IMR-90 (cell line): ENCODE measurements around the gene ADAM30. TPM values are rescaled to one million over a fixed set of nuclear protein-coding genes. Genes with fewer than 3 reads are reported as not detected.

Source experiments
- ATAC-seq: fragments of 200-7000 bp; cut with Tn5 transposase; 2 replicates; pipeline ENCODE4 v1.9.1; 2020; ENCODE audit warnings: low read depth, mild to moderate bottlenecking, moderate library complexity
- BruUV-seq: library from RNA; stranded (reverse); fragments of 400-500 nt; replicated peaks from 2 replicates; lab custom pipeline; 2021; lab: Mats Ljungman, UMichigan
- CTCF ChIA-PET: fragments of 300-600 bp; formaldehyde crosslinking; extraction: SDS; loops from one replicate; lab custom pipeline; 2021; ENCODE audit warnings: antibody characterized with exemption; lab: Yijun Ruan, JAX
- POLR2A ChIA-PET: fragments of 300-600 bp; sonication (Branson Sonifier 250); formaldehyde crosslinking; loops from one replicate; lab custom pipeline; 2022; ENCODE audit warnings: antibody characterized with exemption; ENCODE audit not compliant: unreplicated experiment; lab: Charles Lee
- DNase-seq: peaks from one replicate; pipeline ENCODE4 v3.0.0; 2013
- H2AFZ ChIP-seq: replicated peaks from 2 replicates; pipeline ENCODE3; 2013; ENCODE audit warnings: low read length, mild to moderate bottlenecking; ENCODE audit not compliant: poor library complexity
- H2AK5ac ChIP-seq: 2 replicates; pipeline ENCODE4 v1.6.1; 2013; ENCODE audit warnings: low read depth, low read length, inconsistent platforms
- H2AK9ac ChIP-seq: replicated peaks from 2 replicates; pipeline ENCODE3; 2013; ENCODE audit warnings: mild to moderate bottlenecking, low read depth, low read length, moderate library complexity; ENCODE audit not compliant: poor library complexity
- H2BK120ac ChIP-seq: 2 replicates; pipeline ENCODE4 v1.6.1; 2013; ENCODE audit warnings: low read depth, low read length, inconsistent platforms
- H2BK15ac ChIP-seq: 3 replicates; pipeline ENCODE4 v1.6.1; 2013; ENCODE audit warnings: low read depth, low read length, inconsistent platforms
- H2BK20ac ChIP-seq: 2 replicates; pipeline ENCODE4 v1.6.1; 2013; ENCODE audit warnings: low read depth, mild to moderate bottlenecking, inconsistent platforms, low read length, moderate library complexity
- H2BK5ac ChIP-seq: 2 replicates; pipeline ENCODE4 v1.6.1; 2013; ENCODE audit warnings: mild to moderate bottlenecking, low read depth, low read length, inconsistent platforms; ENCODE audit not compliant: poor library complexity, severe bottlenecking
- H3K14ac ChIP-seq: replicated peaks from 2 replicates; pipeline ENCODE4 v1.6.1; 2013; ENCODE audit warnings: low read depth, low read length, inconsistent platforms
- H3K18ac ChIP-seq: 2 replicates; pipeline ENCODE4 v1.6.1; 2013; ENCODE audit warnings: low read depth, low read length, control low read depth
- H3K23ac ChIP-seq: 2 replicates; pipeline ENCODE4 v1.6.1; 2013; ENCODE audit warnings: low read depth, low read length, inconsistent platforms
- H3K27ac ChIP-seq: 2 replicates; pipeline ENCODE4 v1.5.1; 2013; ENCODE audit warnings: mild to moderate bottlenecking, control low read depth, low read length; ENCODE audit not compliant: insufficient read depth
- H3K27me3 ChIP-seq: 2 replicates; pipeline ENCODE4 v1.6.1; 2013; ENCODE audit warnings: low read length; ENCODE audit not compliant: control insufficient read depth, insufficient read depth
- H3K36me3 ChIP-seq: 2 replicates; pipeline ENCODE4 v1.6.1; 2013; ENCODE audit warnings: low read length, mixed read lengths; ENCODE audit not compliant: control insufficient read depth, insufficient read depth
- H3K4ac ChIP-seq: 2 replicates; pipeline ENCODE4 v1.6.1; 2013; ENCODE audit warnings: low read depth, low read length, inconsistent platforms
- H3K4me1 ChIP-seq: 2 replicates; pipeline ENCODE4 v1.6.1; 2013; ENCODE audit warnings: low read length, mixed read lengths; ENCODE audit not compliant: control insufficient read depth, insufficient read depth
- H3K4me2 ChIP-seq: 2 replicates; pipeline ENCODE4 v1.6.1; 2013; ENCODE audit warnings: low read depth, mild to moderate bottlenecking, control low read depth, low read length, moderate library complexity
- H3K4me3 ChIP-seq: 2 replicates; pipeline ENCODE4 v1.5.1; 2013; ENCODE audit warnings: low read depth, mild to moderate bottlenecking, control low read depth, low read length, moderate library complexity; ENCODE audit not compliant: insufficient read depth
- H3K56ac ChIP-seq: 2 replicates; pipeline ENCODE4 v1.6.1; 2013; ENCODE audit warnings: low read length, inconsistent platforms; ENCODE audit not compliant: insufficient read depth; ENCODE audit errors: extremely low read depth
- H3K79me1 ChIP-seq, 2 experiments: 2 replicates each; pipeline ENCODE4 v1.6.1; 2013; ENCODE audit warnings: low read length in 2 of 2, inconsistent platforms in 1 of 2, low read depth in 1 of 2
- H3K9ac ChIP-seq: 2 replicates; pipeline ENCODE4 v1.6.1; 2013; ENCODE audit warnings: low read depth, low read length, control low read depth
- H3K9me1 ChIP-seq: 2 replicates; pipeline ENCODE4 v1.6.1; 2013; ENCODE audit warnings: low read length, inconsistent platforms; ENCODE audit not compliant: insufficient read depth
- H3K9me3 ChIP-seq: 2 replicates; pipeline ENCODE4 v1.6.1; 2013; ENCODE audit warnings: low read length; ENCODE audit not compliant: control insufficient read depth, insufficient read depth
- H4K20me1 ChIP-seq: 2 replicates; pipeline ENCODE4 v1.6.1; 2013; ENCODE audit warnings: low read length, inconsistent platforms; ENCODE audit not compliant: insufficient read depth
- H4K5ac ChIP-seq: 2 replicates; pipeline ENCODE4 v1.6.1; 2013; ENCODE audit warnings: mild to moderate bottlenecking, low read depth, low read length, control low read depth
- H4K8ac ChIP-seq, 2 experiments: 2 replicates each; pipeline ENCODE4 v1.6.1; 2013; ENCODE audit warnings: low read depth in 2 of 2, low read length in 2 of 2, control low read depth in 1 of 2, inconsistent platforms in 1 of 2
- H4K91ac ChIP-seq: 2 replicates; pipeline ENCODE4 v1.6.1; 2013; ENCODE audit warnings: low read depth, low read length, inconsistent platforms; ENCODE audit not compliant: insufficient read depth
- BHLHE40 ChIP-seq: fragments of 150-350 bp; IDR thresholded peaks from 2 replicates; pipeline ENCODE4 v1.6.1; 2016; ENCODE audit warnings: mild to moderate bottlenecking, low read depth, low read length
- CEBPB ChIP-seq: IDR thresholded peaks from 2 replicates; pipeline ENCODE4 v1.6.1; 2012; ENCODE audit warnings: low read depth, low read length, improper control_type of control experiment
- CHD1 ChIP-seq: IDR thresholded peaks from 2 replicates; pipeline ENCODE4 v1.6.1; 2012; ENCODE audit warnings: low read depth, low read length, improper control_type of control experiment
- CTCF ChIP-seq: conservative IDR thresholded peaks from 2 replicates; pipeline ENCODE4 v1.5.1; 2012; ENCODE audit warnings: mild to moderate bottlenecking, low read depth, low read length, improper control_type of control experiment
- ELK1 ChIP-seq: fragments of 150-350 bp; IDR thresholded peaks from 2 replicates; pipeline ENCODE4 v1.6.1; 2016; ENCODE audit warnings: low read depth, mild to moderate bottlenecking, low read length, moderate library complexity, borderline replicate concordance
- FOS ChIP-seq: fragments of 150-350 bp; IDR thresholded peaks from 2 replicates; pipeline ENCODE4 v1.6.1; 2016; ENCODE audit warnings: low read depth, low read length
- MAFK ChIP-seq: IDR thresholded peaks from 2 replicates; pipeline ENCODE4 v1.6.1; 2012; ENCODE audit warnings: low read depth, low read length, improper control_type of control experiment
- MAZ ChIP-seq: IDR thresholded peaks from 2 replicates; pipeline ENCODE4 v1.6.1; 2012; ENCODE audit warnings: low read depth, mild to moderate bottlenecking, low read length, improper control_type of control experiment, moderate library complexity, borderline replicate concordance
- MXI1 ChIP-seq: IDR thresholded peaks from 2 replicates; pipeline ENCODE4 v1.6.1; 2012; ENCODE audit warnings: low read depth, mild to moderate bottlenecking, low read length, moderate library complexity, borderline replicate concordance
- NFE2L2 ChIP-seq: fragments of 150-350 bp; IDR thresholded peaks from 2 replicates; pipeline ENCODE4 v1.6.1; 2016; ENCODE audit warnings: low read depth, mild to moderate bottlenecking, low read length
- POLR2A ChIP-seq: IDR thresholded peaks from 2 replicates; pipeline ENCODE4 v1.6.1; 2012; ENCODE audit warnings: mild to moderate bottlenecking, low read depth, low read length
- RAD21 ChIP-seq: IDR thresholded peaks from 2 replicates; pipeline ENCODE4 v1.6.1; 2012; ENCODE audit warnings: low read length, improper control_type of control experiment
- RCOR1 ChIP-seq: IDR thresholded peaks from 2 replicates; pipeline ENCODE4 v1.6.1; 2012; ENCODE audit warnings: mild to moderate bottlenecking, low read length, improper control_type of control experiment; ENCODE audit not compliant: insufficient replicate concordance
- RFX5 ChIP-seq: IDR thresholded peaks from 2 replicates; pipeline ENCODE4 v1.8.0; 2012; ENCODE audit warnings: low read depth, mild to moderate bottlenecking, low read length, moderate library complexity
- SMC3 ChIP-seq: fragments of 150-350 bp; IDR thresholded peaks from 2 replicates; pipeline ENCODE4 v1.6.1; 2016; ENCODE audit warnings: low read depth, mild to moderate bottlenecking, antibody characterized with exemption, low read length, moderate library complexity
- USF2 ChIP-seq: fragments of 150-350 bp; IDR thresholded peaks from 2 replicates; pipeline ENCODE4 v1.6.1; 2017; ENCODE audit warnings: mild to moderate bottlenecking, antibody characterized with exemption, low read length, low read depth
- WGBS, 2 experiments: methylation state at CpG; one replicate each; pipeline versions ENCODE4 v1.1.5 to v1.1.7; 2013; ENCODE audit warnings: missing lambda C conversion rate in 2 of 2; ENCODE audit not compliant: insufficient read length in 1 of 2; ENCODE audit errors: extremely low coverage in 2 of 2; 5-methylcytosine and 5-hydroxymethylcytosine counted together
- dilution Hi-C: fragments of 300-500 bp; cut with HindIII; formaldehyde crosslinking; loops from one replicate; pipeline ENCODE4 v1.14.3; 2018; ENCODE audit warnings: low sequenced_read_pairs; ENCODE audit not compliant: unreplicated experiment
- in situ Hi-C: fragments of 300-500 bp; cut with MboI; formaldehyde crosslinking; loops from 3 replicates; pipeline ENCODE4 v1.14.3; 2019; ENCODE audit warnings: low sequenced_read_pairs, inconsistent platforms, mixed read lengths
- intact Hi-C: fragments of 100-400 bp; cut with micrococcal nuclease; formaldehyde crosslinking; loops from 2 replicates; pipeline ENCODE4 v1.10.0; 2022
- polyA plus RNA-seq, 3 experiments: library from polyadenylated mRNA; depleted of rRNA; stranded (reverse); fragments of >200 nt; gene quantifications; 2 replicates each; pipeline ENCODE4 v1.2.3, GENCODE V29; 2012; ENCODE audit warnings: low replicate concordance in 1 of 3
- total RNA-seq: library from RNA; depleted of rRNA; stranded (reverse); fragments of >200 nt; gene quantifications from 2 replicates; pipeline ENCODE4 v1.2.3, GENCODE V29; 2012

The ADAM30 gene
- total and polyA plus RNA-seq, 2 of the 4 experiments (the other 2 are of a cell fraction) = not detected

GRCh38 chr1:119895102-119895501 lies 1.2 kb downstream of the ADAM30 start:
- H3K9me1 ChIP-seq = no peaks in the 10 kb centered on the region
- no peak overlapping the region for H2AK5ac ChIP-seq
- no peak overlapping the region for H2AFZ ChIP-seq
- H2BK5ac ChIP-seq = no peak overlapping the region
- H2AK9ac ChIP-seq = no peak overlapping the region
- no peak overlapping the region for H3K4me2 ChIP-seq
- no peak for DNase-seq
- H4K20me1 ChIP-seq = no peaks in the 10 kb centered on the region
- no peaks in the 10 kb centered on the region for H3K4me1 ChIP-seq
- no peaks in the 10 kb centered on the region for H3K79me1 ChIP-seq
- in situ Hi-C loops (no loop called here), intact Hi-C loops (no loop called here), dilution Hi-C loops (no loop called here)
- no peaks in the 10 kb centered on the region; the same call in none of the 2 replicates for H3K27me3 ChIP-seq
- no peak overlapping the region for H3K23ac ChIP-seq
- H4K91ac ChIP-seq = no peak overlapping the region
- no TSS peak for BruUV-seq
- ChIA-PET CTCF (interaction anchor here (0.9 kb wide), 1 partner anchor 11 kb away, joined by 3 read pairs; no protein-coding TSS in a partner anchor), POLR2A (no interaction called here)
- H3K4me3 ChIP-seq = no peak overlapping the region
- H4K5ac ChIP-seq = no peak overlapping the region
- H3K36me3 ChIP-seq = no peaks in the 10 kb centered on the region
- TF ChIP-seq MAFK = no peak
- TF ChIP-seq USF2 = no peak
- TF ChIP-seq MXI1 = no peak
- TF ChIP-seq NFE2L2 = no peak
- no peak for TF ChIP-seq POLR2A
- TF ChIP-seq CHD1 = no peak
- TF ChIP-seq BHLHE40 = no peak
- TF ChIP-seq MAZ = no peak
- no peak for TF ChIP-seq SMC3
- no peak for TF ChIP-seq CTCF
- no peak for TF ChIP-seq FOS
- TF ChIP-seq ELK1 = no peak
- no peak for TF ChIP-seq RFX5
- TF ChIP-seq RCOR1 = no peak
- TF ChIP-seq CEBPB = no peak
- no peak for TF ChIP-seq RAD21
- no peak overlapping the region for H3K56ac ChIP-seq
- no peak overlapping the region for H3K9ac ChIP-seq
- no peak overlapping the region for H3K14ac ChIP-seq
- H2BK15ac ChIP-seq = no peak overlapping the region
- H3K9me3 ChIP-seq = no peaks in the 10 kb centered on the region
- no peak for ATAC-seq
- 100% methylated on average over 1 of the region's 4 CpGs; no CpG with 5 or more reads in 1 of the 2 experiments for WGBS, 2 experiments
- H3K4ac ChIP-seq = no peak overlapping the region
- no peak overlapping the region for H2BK120ac ChIP-seq
- no peak overlapping the region for H2BK20ac ChIP-seq
- H4K8ac ChIP-seq = no peak overlapping the region
- H3K18ac ChIP-seq = no peak overlapping the region
- H3K27ac ChIP-seq = no peak overlapping the region
